EH (cell line): Measurements from ENCODE around the gene OR5M3.

Source experiments
- DNase-seq: peaks from one replicate; pipeline ENCODE4 v3.0.0-alpha.2; 2015; ENCODE audit warnings: low read depth

Gene OR5M3

DNA sequence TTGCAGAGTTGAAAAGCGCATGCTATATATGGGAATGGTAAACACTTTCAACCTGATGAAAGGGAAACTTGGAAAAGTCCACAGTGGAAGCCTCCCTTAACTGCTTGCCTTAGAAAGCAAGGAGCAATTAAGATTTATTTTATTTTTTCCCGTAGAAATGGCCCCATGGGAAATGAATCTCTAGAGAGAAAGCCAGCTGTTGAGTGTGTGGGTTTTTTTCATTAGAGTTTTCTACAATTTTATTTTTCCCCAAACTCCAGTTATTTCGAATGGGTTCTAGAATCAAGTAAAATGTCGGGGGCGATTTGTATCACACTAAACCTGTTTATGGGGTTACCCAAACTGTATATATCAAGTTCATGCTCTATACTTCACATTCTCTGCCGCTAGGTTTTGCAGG lies at the start of gene OR5M3:
OR5M3 (minus strand) TSS at position 101 of the 400 bp plus-strand sequence. CDS start 2,855 bp downstream, outside the sequence.
- DNase-seq, result no peak

DNA sequence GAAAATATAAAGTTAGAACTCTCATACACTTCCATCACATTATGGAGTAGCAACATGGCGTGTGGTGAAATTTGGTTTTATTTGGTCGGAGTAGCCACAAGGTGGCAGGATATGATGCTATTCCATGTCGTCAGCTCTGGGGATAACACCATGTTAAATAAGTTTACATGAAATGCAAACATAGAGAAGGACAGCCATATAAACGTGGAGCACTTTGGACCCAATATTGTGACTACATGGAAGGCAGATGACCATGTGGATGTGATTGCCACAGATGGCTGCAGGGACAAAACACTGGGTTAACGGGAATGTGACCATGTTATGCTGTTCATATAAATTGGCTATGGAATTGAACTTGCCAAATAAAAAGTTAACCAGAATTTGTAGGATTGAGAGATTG lies 48.9 kb upstream of the OR5M3 start:
- no peak for DNase-seq

DNA sequence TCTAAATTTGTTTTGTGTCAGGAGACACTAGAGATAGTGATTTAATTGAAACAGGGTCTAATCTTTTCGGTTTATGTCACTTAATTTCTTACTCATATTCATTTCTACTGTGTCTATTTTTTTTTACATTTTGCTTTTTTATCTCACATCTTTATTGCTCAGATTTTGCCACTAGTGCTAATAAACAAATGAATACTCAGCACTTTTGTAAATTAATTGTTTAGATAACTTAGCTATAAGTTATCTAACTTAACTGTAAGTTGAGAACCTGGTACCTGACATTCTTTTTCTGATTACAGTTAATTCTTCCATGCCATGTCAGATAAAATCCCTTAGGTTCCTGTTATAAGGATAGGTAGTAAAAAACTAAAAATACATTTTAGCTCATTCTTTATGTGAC lies 40.1 kb upstream of the OR5M3 start:
- DNase-seq, result no peak

DNA sequence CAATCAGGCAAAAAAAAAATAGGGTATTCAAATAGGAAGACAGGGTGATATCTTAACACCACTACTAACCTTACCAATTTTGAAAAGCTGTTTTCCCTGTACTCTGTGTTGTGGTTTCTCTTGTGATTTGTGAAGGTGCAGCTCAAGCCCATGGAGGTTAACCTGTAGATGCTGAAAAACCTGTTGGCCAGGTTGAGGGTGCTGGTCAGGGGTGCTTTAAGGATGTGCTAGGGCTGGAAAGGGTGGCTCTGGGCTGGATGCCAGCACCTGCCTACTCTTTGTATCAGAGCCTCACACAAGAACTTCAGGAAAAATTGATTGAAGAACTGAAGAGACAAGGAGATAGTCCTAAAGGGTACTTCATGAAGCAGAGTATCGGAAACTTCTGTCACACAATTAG lies 36.3 kb upstream of the OR5M3 start:
- no peak for DNase-seq

DNA sequence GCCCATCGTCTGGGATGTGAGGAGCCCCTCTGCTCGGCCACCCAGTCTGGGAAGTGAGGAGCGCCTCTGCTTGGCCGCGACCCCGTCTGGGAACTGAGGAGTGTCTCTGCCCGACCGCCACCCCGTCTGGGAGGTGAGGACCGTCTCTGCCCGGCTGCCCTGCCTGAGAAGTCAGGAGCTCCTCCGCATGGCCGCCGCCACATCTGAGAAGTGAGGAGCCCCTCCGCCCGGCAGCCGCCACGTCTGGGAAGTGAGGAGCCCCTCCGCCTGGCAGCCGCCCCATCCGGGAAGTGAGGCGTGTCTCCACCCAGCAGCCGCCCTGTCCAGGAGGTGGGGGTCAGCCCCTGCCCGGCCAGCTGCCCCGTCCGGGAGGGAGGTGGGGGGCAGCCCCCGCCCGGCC lies 23.9 kb upstream of the OR5M3 start:
- DNase-seq, result no peak

DNA sequence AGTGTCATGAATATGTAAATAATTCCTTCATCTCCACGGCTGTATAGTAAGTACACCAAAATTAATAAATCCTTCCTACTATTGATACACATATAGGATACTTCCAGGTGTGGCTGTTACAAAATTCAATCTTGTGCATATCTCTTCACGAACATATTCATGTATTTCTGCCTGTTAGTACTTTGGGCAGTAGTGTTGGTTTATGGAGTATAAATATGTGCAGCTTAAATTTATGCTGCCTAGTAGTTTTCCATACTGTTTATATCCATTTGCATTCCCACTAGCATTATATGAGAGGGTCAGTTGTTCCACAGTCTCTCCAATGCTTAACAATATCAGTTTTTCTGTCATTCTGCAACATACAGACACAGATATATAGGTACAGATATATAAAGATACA lies 22.0 kb upstream of the OR5M3 start:
- DNase-seq, result no peak

DNA sequence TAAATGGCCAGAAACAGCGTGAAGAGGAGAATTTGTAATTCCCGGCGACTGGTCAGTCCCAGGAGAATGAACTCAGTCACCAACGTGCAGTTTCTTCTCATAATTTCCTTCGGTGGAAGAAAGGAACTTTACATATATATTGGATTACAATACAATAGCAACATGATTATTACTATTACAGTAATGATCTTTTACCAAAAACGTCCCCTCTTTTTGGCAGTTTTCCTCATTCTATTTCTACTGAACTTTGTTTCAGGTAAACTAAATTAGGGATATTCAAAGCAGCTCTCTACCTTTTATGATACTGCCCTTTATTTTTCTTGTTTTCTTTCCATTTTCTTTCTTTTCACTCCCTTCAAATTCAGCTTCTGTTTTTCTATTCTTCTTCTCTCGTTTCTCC lies 18.1 kb upstream of the OR5M3 start, which contains the start of gene OR5M8:
OR5M8 (minus strand) TSS at position 101 of the 400 bp plus-strand sequence; CDS start at position 101, 0 bp downstream.
- no peak for DNase-seq

DNA sequence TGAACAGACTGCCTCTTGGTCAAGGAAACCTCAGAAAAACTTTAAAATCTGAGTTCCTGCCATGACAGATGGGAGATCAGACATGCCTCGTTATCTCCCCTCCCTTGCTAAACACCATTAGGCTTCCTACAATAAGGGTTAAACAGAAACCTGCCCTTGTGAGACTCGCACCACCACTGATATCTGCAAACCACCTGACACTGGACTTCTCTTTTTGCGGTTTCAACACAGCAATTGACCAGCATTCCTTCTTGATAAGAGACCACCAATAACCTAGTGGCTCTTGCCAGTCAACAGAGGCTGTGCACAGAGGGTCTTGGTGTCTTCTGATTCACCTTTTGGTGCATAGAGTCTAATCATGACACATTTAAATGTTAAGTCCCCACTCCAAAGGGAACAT lies 13.6 kb upstream of the OR5M3 start:
- DNase-seq, result no peak

DNA sequence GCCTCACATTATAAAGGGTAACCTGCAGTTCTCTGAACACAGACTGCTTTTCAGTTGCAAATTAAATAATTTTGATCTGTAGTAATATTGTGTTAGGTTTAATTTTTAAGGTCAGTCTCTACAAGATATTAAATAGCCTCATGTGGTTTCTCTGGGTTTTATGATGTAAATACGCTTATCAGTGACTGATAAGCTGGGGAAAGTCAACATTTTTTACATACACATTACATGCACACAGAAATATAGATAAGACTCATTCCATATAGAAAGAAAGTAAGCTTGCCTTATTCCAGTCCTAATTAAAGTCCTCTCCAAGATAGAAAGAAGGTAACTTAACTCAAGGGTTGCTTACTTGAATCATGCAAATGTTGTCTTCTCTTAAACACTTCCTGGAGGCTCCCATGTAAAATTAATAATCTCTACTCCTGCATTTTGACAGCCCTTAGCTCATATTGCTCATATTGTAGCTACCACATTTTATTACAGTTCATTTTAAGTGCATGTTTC lies 1.6 kb upstream of the OR5M3 start:
- DNase-seq, result no peak

DNA sequence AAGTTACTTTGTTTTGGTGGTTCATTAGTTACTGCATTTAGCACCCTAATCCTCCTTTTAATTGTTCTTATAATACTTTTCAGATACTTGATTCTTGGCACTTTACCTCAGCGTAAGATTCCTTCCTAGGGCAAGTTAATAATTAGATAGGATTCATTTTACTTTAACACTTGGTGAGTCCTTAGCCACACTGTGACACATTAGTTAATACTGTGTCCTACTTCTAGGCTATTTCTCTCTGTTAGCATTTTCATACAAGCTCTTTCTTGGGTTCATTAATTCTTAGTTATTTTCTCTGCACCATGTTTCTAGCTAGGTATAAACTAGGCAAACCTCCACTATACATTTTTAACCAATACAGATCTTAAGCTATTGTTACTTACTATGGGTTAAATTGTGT lies 16.1 kb downstream of the OR5M3 start:
- no peak for DNase-seq

DNA sequence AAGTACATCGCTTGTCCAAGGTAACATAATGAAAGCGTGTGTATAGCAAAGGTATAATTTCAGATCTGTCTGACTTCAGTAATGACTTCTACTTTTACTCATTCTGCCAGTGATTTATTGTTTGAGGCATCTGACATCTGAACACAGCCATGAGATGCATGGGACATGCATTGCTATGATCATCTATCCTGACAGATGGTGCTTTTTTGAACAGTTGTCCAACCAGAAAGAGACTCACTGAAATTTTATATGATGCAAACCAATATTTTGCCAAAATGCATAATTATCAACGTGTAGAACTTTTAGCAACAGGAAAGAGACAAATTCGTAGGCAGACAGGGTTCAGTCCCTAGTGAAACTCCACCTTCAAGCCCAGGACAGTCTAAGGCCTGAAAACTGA lies 19.6 kb downstream of the OR5M3 start:
- DNase-seq, result no peak
